GM12873 (cell line): ENCODE data around the gene ASB1.

Experiments
- TF ChIP-seq, protein P1 (sequence below): IDR thresholded peaks from 2 replicates; pipeline ENCODE4 v1.5.1; 2012; ENCODE audit warnings: low read depth, mild to moderate bottlenecking, moderate library complexity, low read length, control low read depth; ENCODE audit not compliant: insufficient read depth; ENCODE audit errors: missing control alignments

Gene ASB1, protein sequence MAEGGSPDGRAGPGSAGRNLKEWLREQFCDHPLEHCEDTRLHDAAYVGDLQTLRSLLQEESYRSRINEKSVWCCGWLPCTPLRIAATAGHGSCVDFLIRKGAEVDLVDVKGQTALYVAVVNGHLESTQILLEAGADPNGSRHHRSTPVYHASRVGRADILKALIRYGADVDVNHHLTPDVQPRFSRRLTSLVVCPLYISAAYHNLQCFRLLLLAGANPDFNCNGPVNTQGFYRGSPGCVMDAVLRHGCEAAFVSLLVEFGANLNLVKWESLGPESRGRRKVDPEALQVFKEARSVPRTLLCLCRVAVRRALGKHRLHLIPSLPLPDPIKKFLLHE

DNA sequence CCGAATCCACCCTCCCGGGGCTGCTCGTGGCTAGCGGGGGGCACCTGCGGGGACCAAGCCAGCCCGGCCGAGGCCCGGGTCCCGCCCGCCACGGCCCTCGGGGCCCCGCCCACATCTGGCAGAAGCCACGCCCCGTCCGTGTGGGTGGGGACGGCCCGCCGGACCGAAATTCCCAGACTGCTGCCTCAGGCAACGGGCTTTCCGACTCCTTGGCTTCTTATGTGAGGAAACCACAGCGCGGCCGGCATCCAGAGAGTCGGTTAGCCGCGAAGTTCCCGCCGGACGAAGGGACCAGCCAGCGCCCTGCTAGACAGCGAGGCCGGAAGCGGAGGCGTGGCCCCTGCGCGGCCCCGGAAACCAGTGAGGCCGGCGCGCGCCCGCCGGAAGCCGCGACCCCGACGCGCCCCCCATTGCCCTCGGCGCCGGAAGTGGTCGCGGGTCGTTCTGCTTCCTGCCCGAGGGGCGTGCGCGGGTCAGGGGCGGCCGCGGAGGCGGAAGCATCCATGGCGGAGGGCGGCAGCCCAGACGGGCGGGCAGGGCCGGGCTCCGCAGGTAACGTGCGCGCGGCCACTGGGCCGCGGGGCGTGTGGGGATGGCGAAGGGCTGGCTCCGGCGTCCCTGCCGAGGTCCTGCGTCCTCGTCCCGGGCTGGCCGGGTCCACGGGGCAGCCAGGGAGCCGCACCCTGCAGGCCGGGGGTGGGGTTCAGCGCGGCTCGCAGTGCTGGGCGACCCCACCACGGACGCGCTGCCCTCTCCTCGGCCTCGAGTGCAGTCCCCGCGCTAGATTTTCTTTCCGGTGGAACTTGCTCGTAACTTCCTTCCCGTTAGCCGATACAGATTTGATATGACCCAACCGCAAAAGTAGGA is at the start of gene ASB1:
TSS of gene ASB1 (plus strand) at position 360 of the 867 bp plus-strand sequence. CDS start at position 504, 144 bp downstream.
- TF ChIP-seq, protein P1, sequence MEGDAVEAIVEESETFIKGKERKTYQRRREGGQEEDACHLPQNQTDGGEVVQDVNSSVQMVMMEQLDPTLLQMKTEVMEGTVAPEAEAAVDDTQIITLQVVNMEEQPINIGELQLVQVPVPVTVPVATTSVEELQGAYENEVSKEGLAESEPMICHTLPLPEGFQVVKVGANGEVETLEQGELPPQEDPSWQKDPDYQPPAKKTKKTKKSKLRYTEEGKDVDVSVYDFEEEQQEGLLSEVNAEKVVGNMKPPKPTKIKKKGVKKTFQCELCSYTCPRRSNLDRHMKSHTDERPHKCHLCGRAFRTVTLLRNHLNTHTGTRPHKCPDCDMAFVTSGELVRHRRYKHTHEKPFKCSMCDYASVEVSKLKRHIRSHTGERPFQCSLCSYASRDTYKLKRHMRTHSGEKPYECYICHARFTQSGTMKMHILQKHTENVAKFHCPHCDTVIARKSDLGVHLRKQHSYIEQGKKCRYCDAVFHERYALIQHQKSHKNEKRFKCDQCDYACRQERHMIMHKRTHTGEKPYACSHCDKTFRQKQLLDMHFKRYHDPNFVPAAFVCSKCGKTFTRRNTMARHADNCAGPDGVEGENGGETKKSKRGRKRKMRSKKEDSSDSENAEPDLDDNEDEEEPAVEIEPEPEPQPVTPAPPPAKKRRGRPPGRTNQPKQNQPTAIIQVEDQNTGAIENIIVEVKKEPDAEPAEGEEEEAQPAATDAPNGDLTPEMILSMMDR = no peak

DNA sequence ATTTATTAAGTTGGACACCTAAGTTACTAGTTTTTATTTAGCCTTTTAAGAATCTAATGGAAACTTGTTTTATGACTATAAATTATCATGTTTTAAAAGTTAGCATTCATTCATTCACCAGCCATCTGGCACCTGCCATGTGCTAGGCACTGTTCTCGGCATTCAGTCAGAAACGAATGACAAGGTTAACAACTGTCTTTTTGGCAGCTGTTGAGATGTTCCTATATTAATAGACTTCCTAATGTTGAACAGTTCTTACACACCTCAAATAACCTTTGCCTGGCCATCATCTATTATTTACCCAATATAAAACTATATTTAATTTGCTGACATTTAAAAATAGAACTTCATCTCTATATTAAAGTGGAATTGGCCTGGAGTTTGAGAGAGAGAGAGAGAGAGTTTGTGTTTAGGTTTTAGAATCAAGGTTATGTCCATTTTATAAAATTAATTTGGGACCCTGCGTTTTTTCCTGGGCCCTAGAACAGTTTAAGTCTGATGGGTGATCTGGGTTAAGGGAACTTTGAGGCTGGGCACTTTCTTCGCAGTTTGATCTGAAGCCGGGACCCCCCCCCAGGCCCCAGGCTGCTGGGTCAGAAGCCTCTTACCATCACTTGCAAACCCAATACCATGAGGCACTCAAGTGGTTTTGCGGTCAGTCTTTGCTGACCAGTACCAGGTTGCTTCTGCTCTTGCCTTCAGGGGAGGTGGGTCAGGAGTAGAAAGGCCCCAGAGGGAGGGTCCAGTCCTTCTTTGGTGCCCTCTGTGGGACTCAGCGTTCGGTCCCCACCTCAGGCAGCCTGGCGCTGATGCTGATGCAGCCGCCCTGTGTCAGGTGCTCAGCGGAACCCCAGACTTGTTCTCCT is 48.3 kb upstream of the ASB1 start:
- TF ChIP-seq, protein P1 = no peak

DNA sequence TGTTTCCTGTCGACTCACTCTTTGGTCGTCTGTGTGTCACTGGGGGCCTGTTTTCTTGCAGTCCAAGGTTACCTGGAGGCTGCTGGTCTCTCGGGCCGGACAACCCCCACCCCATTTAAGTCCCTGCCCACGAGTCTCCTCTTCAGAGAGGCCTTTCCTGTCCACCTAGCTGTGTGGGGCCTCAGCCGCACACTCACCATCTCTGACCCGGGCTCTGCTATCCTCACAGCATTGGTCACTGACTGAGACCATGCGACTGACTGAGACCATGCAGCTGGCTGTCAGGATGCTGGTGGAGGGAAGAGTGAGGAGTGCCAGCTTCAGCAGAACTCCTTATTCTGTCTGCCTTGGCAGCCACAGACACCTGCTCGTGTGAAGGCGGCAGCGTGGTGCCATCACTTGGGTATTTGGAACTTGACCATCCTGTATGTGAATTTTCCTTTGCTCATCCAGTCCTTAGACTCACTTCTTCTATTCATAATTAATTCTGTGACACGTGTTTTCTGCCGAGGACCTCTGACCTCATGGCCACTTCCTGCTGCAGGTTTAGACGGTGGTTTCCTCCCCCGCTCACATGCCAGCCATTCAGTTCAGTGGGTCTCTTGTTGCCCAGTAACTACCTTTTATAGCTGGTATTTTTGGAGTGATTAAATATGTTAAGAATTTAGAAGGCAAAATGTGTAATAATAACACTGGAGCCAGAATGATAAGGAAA is 47.5 kb upstream of the ASB1 start:
- TF ChIP-seq, protein P1 = no peak

DNA sequence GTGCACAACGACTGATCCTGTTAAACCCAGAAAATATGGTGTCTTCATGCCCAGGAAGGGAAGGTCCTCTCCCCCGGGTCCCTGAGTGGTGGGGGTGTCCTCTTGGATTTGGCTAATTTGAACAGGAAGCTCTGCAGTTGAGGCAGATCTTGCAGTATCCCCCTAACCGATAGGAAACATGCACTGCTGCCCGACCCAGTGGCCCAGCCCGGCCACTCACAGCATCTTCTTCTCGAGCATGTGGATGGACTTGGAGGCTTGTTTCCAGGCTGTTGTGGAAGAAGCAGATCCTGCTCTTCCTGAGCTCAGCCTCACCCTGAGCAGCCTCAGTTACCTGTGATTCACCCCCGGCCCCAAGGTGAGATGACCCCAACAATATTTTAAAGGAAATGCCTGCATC is 46.4 kb upstream of the ASB1 start:
- TF ChIP-seq, protein P1 = no peak

DNA sequence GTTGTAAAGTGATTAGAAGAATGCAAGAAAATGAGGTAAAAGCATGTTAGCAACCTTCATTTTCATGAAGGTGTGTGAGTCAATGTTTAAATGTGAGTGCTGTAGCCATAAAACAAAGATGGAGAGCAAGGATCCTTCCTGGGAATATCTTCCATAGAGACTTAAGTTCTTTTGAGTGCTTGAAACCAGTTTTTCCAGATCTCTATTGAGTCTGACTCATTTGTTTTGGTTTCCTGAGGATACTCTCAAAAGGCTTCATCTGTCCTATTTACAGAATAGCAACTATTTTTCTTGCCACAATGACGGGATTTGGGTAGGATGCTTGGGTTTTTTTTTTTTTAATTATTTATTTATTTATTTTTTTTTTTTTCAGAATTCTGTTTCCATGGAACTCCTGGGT is 45.9 kb upstream of the ASB1 start:
- TF ChIP-seq, protein P1 = no peak

DNA sequence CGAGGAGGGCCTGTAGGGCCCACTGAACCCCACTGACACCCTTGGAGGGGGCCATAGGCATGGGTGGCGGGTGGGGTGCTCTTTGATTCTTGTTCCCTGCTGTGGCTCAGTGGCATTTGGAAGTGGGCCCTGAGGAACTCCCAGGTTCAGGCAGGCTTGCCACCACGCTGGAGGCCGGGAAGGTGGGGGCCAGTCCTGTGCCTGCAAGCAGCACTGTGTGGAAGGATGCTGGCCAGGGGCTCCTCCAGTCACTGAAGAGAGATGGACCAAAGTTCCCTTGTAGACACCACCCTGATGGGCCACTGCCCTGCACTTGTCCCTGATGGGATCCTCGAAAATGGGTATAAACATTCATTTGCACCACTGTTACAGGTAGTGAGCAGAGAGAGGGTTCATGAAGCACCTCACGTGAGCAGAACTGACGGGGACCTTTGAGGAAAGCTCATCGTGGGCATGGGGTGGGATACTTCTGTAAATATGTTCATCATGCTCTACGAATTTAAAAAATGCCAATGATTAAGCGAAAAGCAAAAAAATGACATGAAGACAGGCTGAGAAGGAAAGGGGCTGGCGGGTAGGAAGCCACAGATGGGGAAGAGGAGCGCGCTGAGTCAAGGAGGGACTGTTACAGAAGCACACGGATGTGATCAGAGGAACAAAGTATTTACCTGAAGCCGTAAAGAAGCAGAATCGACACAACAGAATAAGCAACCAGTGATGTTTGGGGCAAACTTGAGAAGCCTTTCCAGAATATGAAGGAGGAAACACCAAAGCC is 45.2 kb upstream of the ASB1 start:
- TF ChIP-seq, protein P1 = no peak
